ENCODE results near the gene SSBP3.
"Not testable (repeated sequence)": the region's sequence is repeated elsewhere in the genome, so short reads cannot be mapped to it uniquely, and the experiment has no call there.

DNA sequence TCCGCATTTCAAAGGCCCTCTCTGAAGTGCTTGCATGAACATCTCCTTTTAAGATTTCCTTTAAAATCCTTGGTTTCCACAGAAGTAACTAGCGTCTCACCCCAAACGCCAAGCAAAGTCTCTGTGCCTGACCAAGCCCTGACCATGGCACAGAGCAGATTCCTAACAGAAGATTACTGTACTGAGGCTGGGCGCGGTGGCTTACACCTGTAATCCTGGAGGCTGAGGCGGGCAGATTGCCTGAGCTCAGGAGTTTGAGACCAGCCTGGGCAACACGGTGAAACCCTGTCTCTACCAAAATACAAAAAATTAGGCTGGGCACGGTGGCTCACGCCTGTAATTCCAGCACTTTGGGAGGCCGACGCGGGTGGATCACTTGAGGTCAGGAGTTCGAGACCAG is 60.6 kb downstream of the SSBP3 start:
- TF ChIP-seq POLR2A, CTCF (IDR thresholded peaks at IDR 0.05): not testable (repeated sequence)
